NCI-H187 treated with DMSO at 0.1 percent for 48 hours (cell line): Measurements from ENCODE around the gene MAGED4.
"Not testable (repeated sequence)": the region's sequence is repeated elsewhere in the genome, so short reads cannot be mapped to it uniquely, and the experiment has no call there.

Source experiments
- DNase-seq: peaks from one replicate; lab custom pipeline; 2025; lab: John Stamatoyannopoulos, UW

MAGED4 gene

GRCh38 chrX:52184440-52185077 lies at the start of gene MAGED4:
Gene MAGED4, plus strand, starts transcription at chrX:52184888. Its CDS starts 1,035 bp downstream, at chrX:52185923.
- not testable (repeated sequence) for DNase-seq

- DNase-seq: no peak
Observed at GRCh38 chrX:52138830-52139544, 45.7 kb upstream of the MAGED4 start.

DNA sequence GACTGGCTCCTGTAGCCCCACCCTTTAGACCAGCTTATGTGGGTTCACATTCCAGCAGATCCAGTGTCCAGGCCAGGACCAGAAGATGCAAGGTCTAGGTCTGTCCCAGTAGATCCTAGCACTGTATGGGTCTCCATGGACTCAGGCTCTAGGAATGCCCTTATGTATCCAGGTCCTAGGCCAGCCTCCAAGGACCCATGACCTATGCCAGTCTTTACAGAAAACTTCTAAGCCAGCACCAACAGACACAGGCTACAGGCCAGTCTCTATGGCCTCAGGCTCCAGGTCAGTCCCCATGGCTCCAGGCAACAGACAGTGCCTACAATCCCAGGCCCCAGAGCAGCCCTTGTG lies 45.2 kb upstream of the MAGED4 start:
- DNase-seq: no peak

DNA sequence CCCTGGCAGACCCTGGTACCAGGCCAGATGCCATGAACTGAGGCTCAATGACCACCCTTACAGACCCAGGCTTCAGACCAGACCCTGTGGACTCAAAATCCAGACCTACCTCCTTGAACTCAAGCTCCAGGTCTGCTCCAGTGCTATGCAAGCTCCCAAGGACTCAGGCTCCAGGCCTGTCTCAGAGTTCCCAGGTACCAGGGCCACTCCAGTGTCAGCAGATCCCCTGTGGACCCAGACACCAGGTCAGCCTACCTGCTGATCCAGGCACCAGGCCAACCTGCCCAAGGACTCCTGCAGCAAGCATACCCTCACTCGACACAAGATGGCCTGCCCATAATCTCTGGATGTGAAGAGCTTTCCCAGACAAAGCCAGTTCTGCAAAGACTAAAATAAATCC lies 44.7 kb upstream of the MAGED4 start:
- DNase-seq: no peak

DNA sequence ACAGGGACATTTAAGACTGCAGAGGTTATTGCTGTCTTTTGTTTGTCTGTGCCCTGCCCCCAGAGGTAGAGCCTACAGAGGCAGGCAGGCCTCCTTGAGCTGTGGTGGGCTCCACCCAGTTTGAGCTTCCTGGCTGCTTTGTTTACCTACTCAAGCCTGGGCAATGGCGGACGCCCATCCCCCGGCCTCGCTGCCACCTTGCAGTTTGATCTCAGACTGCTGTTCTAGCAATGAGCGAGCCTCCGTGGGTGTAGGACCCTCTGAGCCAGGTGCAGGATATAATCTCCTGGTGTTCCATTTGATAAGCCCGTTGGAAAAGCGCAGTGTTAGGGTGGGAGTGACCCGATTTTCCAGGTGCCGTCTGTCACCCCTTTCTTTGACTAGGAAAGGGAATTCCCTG lies 34.0 kb upstream of the MAGED4 start:
- DNase-seq: not testable (repeated sequence)

GRCh38 chrX:52160140-52160539 lies 24.5 kb upstream of the MAGED4 start:
- not testable (repeated sequence) for DNase-seq

DNA sequence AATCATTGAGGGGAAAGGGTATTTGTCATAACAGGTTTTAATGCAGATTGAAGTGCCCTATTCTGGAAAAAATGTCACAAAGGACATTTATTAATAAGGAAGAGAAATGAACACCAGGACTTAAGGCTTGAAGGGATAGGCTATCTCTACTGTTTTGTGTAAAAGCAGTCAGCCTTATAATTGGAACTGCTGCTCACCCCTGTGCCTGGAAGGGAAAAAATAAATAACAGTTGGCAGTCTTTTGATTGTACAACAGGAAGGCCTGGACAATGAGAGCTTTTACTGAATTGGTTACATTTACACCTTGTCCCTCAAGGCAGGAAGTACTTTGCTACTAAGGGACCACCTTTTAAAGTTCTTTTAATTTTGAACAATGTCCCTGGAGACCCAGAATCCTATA lies 17.8 kb upstream of the MAGED4 start:
- no peak for DNase-seq

- DNase-seq: not testable (repeated sequence)
Observed at GRCh38 chrX:52171055-52171454, 13.6 kb upstream of the MAGED4 start.

- not testable (repeated sequence) for DNase-seq
Observed at GRCh38 chrX:52185078-52185453, 378 bp downstream of the MAGED4 start.

- DNase-seq: not testable (repeated sequence)
Observed at GRCh38 chrX:52211405-52211804, 26.7 kb downstream of the MAGED4 start.

GRCh38 chrX:52213276-52213675 lies 28.6 kb downstream of the MAGED4 start:
- DNase-seq: no peak

- DNase-seq: no peak
Observed at GRCh38 chrX:52216541-52216940, 31.9 kb downstream of the MAGED4 start.

- no peak for DNase-seq
Observed at GRCh38 chrX:52217494-52218160, 32.9 kb downstream of the MAGED4 start.

GRCh38 chrX:52220936-52221335 lies 36.2 kb downstream of the MAGED4 start:
- DNase-seq: no peak
